A673 (cell line): ENCODE data around the gene USP10. TPM values are rescaled to one million over a fixed set of nuclear protein-coding genes. Genes with fewer than 3 reads are reported as not detected.

Experiments used
- BruUV-seq: library from RNA; stranded (reverse); fragments of 400-500 nt; replicated peaks from 2 replicates; lab custom pipeline; 2021; lab: Mats Ljungman, UMichigan
- CTCF ChIA-PET: fragments of 300-600 bp; sonication (Branson Sonifier 250); formaldehyde crosslinking; loops from one replicate; lab custom pipeline; 2022; ENCODE audit warnings: antibody characterized with exemption; lab: Charles Lee
- POLR2A ChIA-PET: fragments of 300-600 bp; sonication (Branson Sonifier 250); formaldehyde crosslinking; loops from one replicate; lab custom pipeline; 2022; ENCODE audit warnings: antibody characterized with exemption; ENCODE audit not compliant: low non-redundant PET; lab: Charles Lee
- DNase-seq: peaks from one replicate; pipeline ENCODE4 v3.0.0-alpha.2; 2015; ENCODE audit warnings: low spot score
- H3K27ac ChIP-seq: fragments of 200-600 bp; sonication (generic); 2 replicates; pipeline ENCODE4 v1.5.1; 2016; ENCODE audit warnings: mixed run types, low read depth, mild to moderate bottlenecking, mixed read lengths, antibody characterized with exemption, low read length; ENCODE audit not compliant: poor library complexity, severe bottlenecking
- H3K27me3 ChIP-seq: fragments of 200-600 bp; sonication (generic); replicated peaks from 2 replicates; pipeline ENCODE4 v1.6.1; 2017; ENCODE audit warnings: mixed run types, low read depth, mild to moderate bottlenecking, mixed read lengths, antibody characterized with exemption, low read length; ENCODE audit not compliant: insufficient read depth, poor library complexity
- H3K36me3 ChIP-seq: fragments of 200-600 bp; sonication (generic); 2 replicates; pipeline ENCODE4 v1.6.1; 2016; ENCODE audit warnings: mixed run types, mild to moderate bottlenecking, mixed read lengths, antibody characterized with exemption, low read length; ENCODE audit not compliant: insufficient read depth, poor library complexity, severe bottlenecking
- H3K4me1 ChIP-seq: fragments of 200-600 bp; sonication (generic); 2 replicates; pipeline ENCODE4 v1.6.1; 2017; ENCODE audit warnings: mixed run types, mild to moderate bottlenecking, mixed read lengths, antibody characterized with exemption, low read length; ENCODE audit not compliant: insufficient read depth, poor library complexity, severe bottlenecking
- H3K4me3 ChIP-seq: fragments of 200-600 bp; sonication (generic); 2 replicates; pipeline ENCODE4 v1.5.1; 2016; ENCODE audit warnings: low read depth, mixed run types, mild to moderate bottlenecking, mixed read lengths, low read length; ENCODE audit not compliant: poor library complexity, severe bottlenecking
- H3K9me3 ChIP-seq: fragments of 200-600 bp; sonication (generic); 2 replicates; pipeline ENCODE4 v1.6.1; 2016; ENCODE audit warnings: mixed run types, low read depth, mild to moderate bottlenecking, mixed read lengths, antibody characterized with exemption, low read length; ENCODE audit not compliant: poor library complexity, severe bottlenecking
- CTCF ChIP-seq: fragments of 300-800, 200-600 bp; sonication (generic); conservative IDR thresholded peaks from 2 replicates; pipeline ENCODE4 v1.5.1; 2017; ENCODE audit warnings: low read depth, mild to moderate bottlenecking, antibody characterized with exemption, low read length, moderate library complexity, mixed read lengths
- EZH2 ChIP-seq: fragments of 200-600 bp; sonication (generic); IDR thresholded peaks from 2 replicates; pipeline ENCODE4 v1.6.1; 2017; ENCODE audit warnings: borderline replicate concordance, low read depth, mild to moderate bottlenecking, mixed read lengths, antibody characterized with exemption, low read length; ENCODE audit not compliant: poor library complexity, severe bottlenecking
- intact Hi-C: fragments of 100-400 bp; cut with micrococcal nuclease; formaldehyde crosslinking; loops from one replicate; pipeline ENCODE4 v1.10.0; 2022; ENCODE audit not compliant: unreplicated experiment
- total RNA-seq: library from RNA; stranded (reverse); gene quantifications from 2 replicates; pipeline ENCODE4 v1.2.3, GENCODE V29; 2021

USP10 gene
- total RNA-seq, 1 experiment from 2014 or later = 171 TPM

GRCh38 chr16:84652566-84652965 is 47.2 kb upstream of the USP10 start:
- intact Hi-C loops = no loop called here
- Histone ChIP-seq H3K4me1 (peaks cover 5% of the 10 kb centered on the region), H3K9me3 (no peaks in the 10 kb centered on the region), H3K27ac (no peak overlapping the region), H3K4me3 (no peak overlapping the region), H3K36me3 (peaks cover 12% of the 10 kb centered on the region), H3K27me3 (no peaks in the 10 kb centered on the region)
- TF ChIP-seq EZH2 = no peak
- BruUV-seq = no TSS peak
- POLR2A ChIA-PET = no interaction called here
- CTCF ChIA-PET = no interaction called here
- DNase-seq = no peak

- ChIA-PET CTCF (no interaction called here), POLR2A (no interaction called here)
- no peak for DNase-seq
- Histone ChIP-seq H3K27ac (no peak overlapping the region), H3K4me1 (no peaks in the 10 kb centered on the region), H3K9me3 (no peaks in the 10 kb centered on the region), H3K27me3 (no peaks in the 10 kb centered on the region), H3K4me3 (no peak overlapping the region), H3K36me3 (peaks cover 26% of the 10 kb centered on the region)
- no peak for TF ChIP-seq CTCF
- TF ChIP-seq EZH2 = no peak
- intact Hi-C loops = no loop called here
- BruUV-seq = no TSS peak
Measured at GRCh38 chr16:84654238-84654637, 45.6 kb upstream of the USP10 start.

GRCh38 chr16:84654998-84655397 is 44.8 kb upstream of the USP10 start:
- H3K9me3 ChIP-seq = no peaks in the 10 kb centered on the region
- CTCF ChIA-PET = no interaction called here
- BruUV-seq = no TSS peak
- H3K36me3 ChIP-seq = peaks cover 33% of the 10 kb centered on the region
- no peaks in the 10 kb centered on the region for H3K4me1 ChIP-seq
- no peak for TF ChIP-seq CTCF
- TF ChIP-seq EZH2 = no peak
- POLR2A ChIA-PET = no interaction called here
- H3K4me3 ChIP-seq = no peak overlapping the region
- no peak overlapping the region for H3K27ac ChIP-seq
- intact Hi-C loops = no loop called here
- no peaks in the 10 kb centered on the region for H3K27me3 ChIP-seq
- DNase-seq = no peak

- no peak for DNase-seq
- ChIA-PET CTCF (interaction anchor here (0.6 kb wide), 1 partner anchor 16 kb away, joined by 7 read pairs; no protein-coding TSS in a partner anchor), POLR2A (no interaction called here)
- BruUV-seq = no TSS peak
- H3K36me3 ChIP-seq = peaks cover 35% of the 10 kb centered on the region
- intact Hi-C loops = no loop called here
- no peaks in the 10 kb centered on the region for H3K9me3 ChIP-seq
- no peaks in the 10 kb centered on the region for H3K27me3 ChIP-seq
- no peak overlapping the region for H3K4me3 ChIP-seq
- TF ChIP-seq CTCF = no peak
- no peak for TF ChIP-seq EZH2
- no peak overlapping the region for H3K27ac ChIP-seq
- no peaks in the 10 kb centered on the region for H3K4me1 ChIP-seq
Measured at GRCh38 chr16:84656649-84657048, 43.2 kb upstream of the USP10 start.
